Loucy (cell line): Measurements from ENCODE around the gene ZNF358.

Experiments
- H2AFZ ChIP-seq: fragments of 200-600 bp; sonication (generic); 2 replicates; pipeline ENCODE4 v1.6.0; 2016; ENCODE audit warnings: antibody characterized with exemption, mild to moderate bottlenecking, low read length, moderate library complexity
- H3F3A ChIP-seq: fragments of 200-600 bp; 2 replicates; pipeline ENCODE4 v1.6.0; 2016; ENCODE audit warnings: antibody characterized with exemption, low read depth, mild to moderate bottlenecking
- H3K27me3 ChIP-seq: fragments of 200-600 bp; sonication (generic); 2 replicates; pipeline ENCODE4 v1.6.1; 2014; ENCODE audit warnings: low read length, mild to moderate bottlenecking; ENCODE audit not compliant: insufficient read depth, poor library complexity, severe bottlenecking
- H3K36me3 ChIP-seq: fragments of 200-600 bp; sonication (generic); 2 replicates; pipeline ENCODE4 v1.6.1; 2016; ENCODE audit warnings: low read length; ENCODE audit not compliant: insufficient read depth
- H3K4me1 ChIP-seq: fragments of 200-600 bp; sonication (generic); 2 replicates; pipeline ENCODE4 v1.5.1; 2014; ENCODE audit warnings: low read length, mild to moderate bottlenecking; ENCODE audit not compliant: insufficient read depth, poor library complexity, severe bottlenecking
- H3K4me2 ChIP-seq: fragments of 200-600 bp; sonication (generic); 2 replicates; pipeline ENCODE4 v1.6.0; 2014; ENCODE audit warnings: antibody characterized with exemption, low read length, low read depth, mild to moderate bottlenecking; ENCODE audit not compliant: poor library complexity, severe bottlenecking
- H3K4me3 ChIP-seq: fragments of 200-600 bp; sonication (generic); 2 replicates; pipeline ENCODE4 v1.5.1; 2014; ENCODE audit warnings: low read length, mild to moderate bottlenecking, mixed read lengths; ENCODE audit not compliant: poor library complexity, severe bottlenecking
- H3K79me2 ChIP-seq: fragments of 200-600 bp; sonication (generic); 2 replicates; pipeline ENCODE4 v1.6.1; 2014; ENCODE audit warnings: low read length; ENCODE audit not compliant: insufficient read depth
- H3K9ac ChIP-seq: fragments of 200-600 bp; sonication (generic); 2 replicates; pipeline ENCODE4 v1.6.0; 2014; ENCODE audit warnings: mild to moderate bottlenecking, low read depth, low read length, moderate library complexity; ENCODE audit not compliant: poor library complexity, severe bottlenecking
- H3K9me2 ChIP-seq: fragments of 200-600 bp; sonication (generic); replicated peaks from 2 replicates; pipeline ENCODE4 v1.6.1; 2016; ENCODE audit warnings: low read depth, low read length, mixed read lengths
- H3K9me3 ChIP-seq: fragments of 200-600 bp; sonication (generic); 2 replicates; pipeline ENCODE4 v1.6.1; 2014; ENCODE audit warnings: mild to moderate bottlenecking, antibody characterized with exemption, low read length, low read depth; ENCODE audit not compliant: insufficient read depth
- H4K20me1 ChIP-seq: fragments of 200-600 bp; sonication (generic); 2 replicates; pipeline ENCODE4 v1.6.0; 2014; ENCODE audit warnings: antibody characterized with exemption, low read length, mild to moderate bottlenecking; ENCODE audit not compliant: insufficient read depth, poor library complexity, severe bottlenecking
- EZH2phosphoT487 ChIP-seq: fragments of 200-600 bp; IDR thresholded peaks from 2 replicates; pipeline ENCODE4 v1.6.1; 2018; ENCODE audit warnings: antibody characterized with exemption, mild to moderate bottlenecking, moderate library complexity, borderline replicate concordance
- TF ChIP-seq, protein P1 (sequence below): fragments of 200-600 bp; sonication (generic); conservative IDR thresholded peaks from 2 replicates; pipeline ENCODE4 v1.5.1; 2014; ENCODE audit warnings: mild to moderate bottlenecking, antibody characterized with exemption, low read length

ZNF358 gene

DNA sequence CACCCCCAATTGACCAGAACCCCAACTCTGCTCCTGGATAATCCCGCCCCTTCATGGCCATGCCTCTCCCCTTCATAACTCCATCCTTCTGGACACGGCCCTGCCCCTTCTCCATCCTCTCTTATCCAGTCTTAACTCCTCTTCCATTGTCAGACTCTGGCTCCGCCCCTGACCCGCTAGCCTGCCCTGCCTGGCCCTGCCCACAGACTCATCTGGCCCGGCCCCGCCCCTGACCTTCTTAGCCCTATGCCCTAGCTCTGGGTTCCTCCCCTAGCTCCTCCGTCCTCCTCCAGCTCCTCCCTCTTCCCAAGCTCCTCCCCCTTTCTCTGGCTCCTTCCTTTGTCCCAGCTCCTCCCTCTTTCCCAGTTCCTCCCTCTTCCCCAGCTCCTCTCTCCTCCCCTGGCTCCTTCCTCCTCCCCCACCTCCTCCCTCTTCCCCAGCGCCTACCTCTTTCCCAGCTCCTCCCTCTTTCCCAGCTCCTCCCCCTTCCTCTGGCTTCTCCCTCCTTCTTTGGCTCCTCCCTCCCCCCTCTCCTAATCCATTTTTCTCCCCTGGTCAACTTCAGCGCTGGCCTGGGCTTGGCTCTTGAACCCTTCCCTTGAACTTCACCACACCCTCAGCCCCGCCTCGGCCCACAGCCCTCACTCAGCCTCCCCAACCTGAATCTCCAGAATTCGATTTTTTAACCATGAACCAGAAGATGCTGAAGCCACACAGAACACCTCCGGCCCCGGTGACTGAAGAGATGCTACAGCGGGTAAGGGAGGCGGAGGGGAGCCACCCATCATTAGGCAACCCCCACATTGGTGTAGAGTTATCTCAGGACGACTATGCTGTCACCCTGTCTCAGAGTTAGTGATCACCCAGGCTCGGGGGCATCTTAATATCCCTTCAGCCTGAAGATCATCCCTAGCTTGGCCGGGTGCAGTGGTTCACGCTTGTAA is 9.2 kb upstream of the ZNF358 start:
- Histone ChIP-seq H3K9me3 (no peaks in the 10 kb centered on the region), H3K4me2 (no peak overlapping the region), H3K4me1 (no peaks in the 10 kb centered on the region), H3K9ac (no peak overlapping the region), H4K20me1 (no peaks in the 10 kb centered on the region), H3K36me3 (no peaks in the 10 kb centered on the region), H2AFZ (no peak overlapping the region), H3K4me3 (no peak overlapping the region), H3F3A (no peaks in the 10 kb centered on the region), H3K9me2 (no peaks in the 10 kb centered on the region), H3K79me2 (no peaks in the 10 kb centered on the region), H3K27me3 (no peaks in the 10 kb centered on the region)
- TF ChIP-seq, protein P1, sequence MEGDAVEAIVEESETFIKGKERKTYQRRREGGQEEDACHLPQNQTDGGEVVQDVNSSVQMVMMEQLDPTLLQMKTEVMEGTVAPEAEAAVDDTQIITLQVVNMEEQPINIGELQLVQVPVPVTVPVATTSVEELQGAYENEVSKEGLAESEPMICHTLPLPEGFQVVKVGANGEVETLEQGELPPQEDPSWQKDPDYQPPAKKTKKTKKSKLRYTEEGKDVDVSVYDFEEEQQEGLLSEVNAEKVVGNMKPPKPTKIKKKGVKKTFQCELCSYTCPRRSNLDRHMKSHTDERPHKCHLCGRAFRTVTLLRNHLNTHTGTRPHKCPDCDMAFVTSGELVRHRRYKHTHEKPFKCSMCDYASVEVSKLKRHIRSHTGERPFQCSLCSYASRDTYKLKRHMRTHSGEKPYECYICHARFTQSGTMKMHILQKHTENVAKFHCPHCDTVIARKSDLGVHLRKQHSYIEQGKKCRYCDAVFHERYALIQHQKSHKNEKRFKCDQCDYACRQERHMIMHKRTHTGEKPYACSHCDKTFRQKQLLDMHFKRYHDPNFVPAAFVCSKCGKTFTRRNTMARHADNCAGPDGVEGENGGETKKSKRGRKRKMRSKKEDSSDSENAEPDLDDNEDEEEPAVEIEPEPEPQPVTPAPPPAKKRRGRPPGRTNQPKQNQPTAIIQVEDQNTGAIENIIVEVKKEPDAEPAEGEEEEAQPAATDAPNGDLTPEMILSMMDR, result no peak
- TF ChIP-seq EZH2phosphoT487, result no peak

GRCh38 chr19:7507884-7508283 is 8.0 kb upstream of the ZNF358 start:
- no peaks in the 10 kb centered on the region for H3K27me3 ChIP-seq
- no peaks in the 10 kb centered on the region for H3K4me1 ChIP-seq
- H3K36me3 ChIP-seq, result no peaks in the 10 kb centered on the region
- H3K79me2 ChIP-seq, result no peaks in the 10 kb centered on the region
- no peak overlapping the region for H3K9ac ChIP-seq
- TF ChIP-seq, protein P1, result no peak
- no peak for TF ChIP-seq EZH2phosphoT487
- no peak overlapping the region for H2AFZ ChIP-seq
- no peak overlapping the region for H3K4me2 ChIP-seq
- H4K20me1 ChIP-seq, result no peaks in the 10 kb centered on the region
- H3K4me3 ChIP-seq, result no peak overlapping the region
- no peaks in the 10 kb centered on the region for H3K9me2 ChIP-seq
- no peaks in the 10 kb centered on the region for H3K9me3 ChIP-seq
- no peaks in the 10 kb centered on the region for H3F3A ChIP-seq

DNA sequence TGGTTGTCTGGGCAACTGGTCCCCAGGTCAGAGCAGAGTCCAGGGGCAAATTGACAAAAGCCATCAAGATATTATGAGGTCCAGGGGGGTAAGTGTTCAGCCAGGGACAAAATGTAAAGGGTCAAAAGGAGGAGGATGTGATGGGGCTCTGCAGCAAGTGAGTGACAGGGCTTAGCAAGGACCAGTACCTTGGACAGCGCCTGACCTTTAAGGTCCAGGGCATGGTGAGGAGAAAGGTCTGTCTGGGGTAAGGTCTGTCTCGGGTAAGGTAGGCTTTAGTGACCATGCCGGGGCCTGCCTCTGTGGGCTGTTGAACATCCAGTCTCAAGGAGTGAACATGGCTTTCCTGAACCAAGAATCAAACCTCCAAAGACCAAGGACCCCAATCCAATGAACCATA is 6.3 kb upstream of the ZNF358 start:
- no peak overlapping the region for H3K4me2 ChIP-seq
- no peaks in the 10 kb centered on the region for H3K79me2 ChIP-seq
- no peaks in the 10 kb centered on the region for H3F3A ChIP-seq

More for the DNA sequence above, 6.3 kb upstream of the ZNF358 start:
- Histone ChIP-seq H3K36me3 (no peaks in the 10 kb centered on the region), H2AFZ (no peak overlapping the region), H3K4me3 (no peak overlapping the region), H4K20me1 (no peaks in the 10 kb centered on the region), H3K4me1 (no peaks in the 10 kb centered on the region), H3K9me2 (no peaks in the 10 kb centered on the region), H3K9me3 (no peaks in the 10 kb centered on the region), H3K9ac (no peak overlapping the region), H3K27me3 (no peaks in the 10 kb centered on the region)
- no peak for TF ChIP-seq EZH2phosphoT487
- TF ChIP-seq, protein P1, result no peak
